Gastroesophageal sphincter (tissue), 3 donors: ENCODE results near the gene AP2A2.

Experiments
- CTCF ChIP-seq, 4 experiments: fragments of 200-600 bp in 2 of 4; fragments of 450-650 bp in 2 of 4; sonication (generic) in 1 of 4; IDR thresholded peaks; one replicate each; pipeline ENCODE4 v1.5.1; 2017 to 2019; ENCODE audit warnings: antibody characterized with exemption in 4 of 4, mild to moderate bottlenecking in 2 of 4, moderate library complexity in 2 of 4
- EP300 ChIP-seq: sonication (generic); formaldehyde crosslinking; IDR thresholded peaks from one replicate; pipeline ENCODE4 v1.6.1; 2017; ENCODE audit warnings: antibody characterized with exemption, mild to moderate bottlenecking
- POLR2A ChIP-seq, 2 donors: fragments of 450-650 bp; IDR thresholded peaks; one replicate each; pipeline ENCODE4 v1.6.1; 2017; ENCODE audit warnings: antibody characterized with exemption in 2 of 2, mild to moderate bottlenecking in 2 of 2, moderate library complexity in 1 of 2
- POLR2AphosphoS5 ChIP-seq: sonication (generic); formaldehyde crosslinking; IDR thresholded peaks from one replicate; pipeline ENCODE4 v1.6.1; 2017; ENCODE audit warnings: antibody characterized with exemption

- TF ChIP-seq POLR2A (IDR thresholded peaks at IDR 0.05) (no peak), EP300 (no peak), CTCF (IDR thresholded peaks at IDR 0.05) (no peak), POLR2AphosphoS5 (no peak)
Measured at GRCh38 chr11:959027-959426, 33.4 kb downstream of the AP2A2 start.
